GM11168 (cell line): ENCODE results near the gene SOX6.

Experiments
- in situ Hi-C: fragments of 300-500 bp; cut with MboI; formaldehyde crosslinking; loops from one replicate; pipeline ENCODE4 v1.12.0; 2022; ENCODE audit warnings: low sequenced_read_pairs; ENCODE audit not compliant: unreplicated experiment

Gene SOX6

GRCh38 chr11:16280256-16280682 lies 76.1 kb downstream of the SOX6 start:
- in situ Hi-C loops: no loop called here

DNA sequence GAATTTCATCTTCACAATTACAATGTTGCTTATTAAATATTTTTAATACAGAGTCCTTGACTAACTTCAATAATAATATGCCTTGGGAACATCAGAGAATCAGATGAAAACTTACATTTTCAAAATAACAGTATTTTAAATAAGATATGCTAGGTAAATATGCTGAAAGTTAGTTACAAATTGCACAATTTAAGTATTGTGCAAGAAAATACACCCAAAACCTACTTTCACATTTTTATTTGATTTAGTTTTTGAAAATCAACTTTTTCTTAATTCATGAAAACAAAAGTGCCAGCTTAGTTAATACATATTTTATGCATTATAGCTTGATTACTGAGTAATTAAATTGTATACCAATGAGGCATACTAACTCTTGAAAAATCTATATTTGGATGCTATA lies 76.8 kb downstream of the SOX6 start:
- in situ Hi-C loops: no loop called here

GRCh38 chr11:16278979-16279378 lies 77.4 kb downstream of the SOX6 start:
- in situ Hi-C loops: no loop called here

DNA sequence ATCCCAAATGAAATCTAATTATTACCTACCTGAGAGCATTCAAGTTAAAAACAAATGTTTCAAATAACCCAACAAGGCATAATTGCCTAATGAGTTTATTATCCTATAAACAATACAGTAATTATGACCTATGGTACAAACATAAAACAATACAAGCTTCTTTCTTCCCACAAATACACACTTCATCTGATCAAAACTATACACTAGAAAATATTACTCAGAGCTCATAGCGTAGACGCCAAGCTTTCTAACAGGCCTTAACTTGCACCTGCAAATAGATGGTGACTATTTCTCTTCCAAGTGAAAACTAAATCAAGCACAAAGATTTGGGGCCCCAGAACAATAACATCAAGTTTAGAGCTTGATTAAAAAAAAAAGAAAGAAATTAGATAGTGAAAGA lies 78.1 kb downstream of the SOX6 start:
- in situ Hi-C loops: no loop called here

DNA sequence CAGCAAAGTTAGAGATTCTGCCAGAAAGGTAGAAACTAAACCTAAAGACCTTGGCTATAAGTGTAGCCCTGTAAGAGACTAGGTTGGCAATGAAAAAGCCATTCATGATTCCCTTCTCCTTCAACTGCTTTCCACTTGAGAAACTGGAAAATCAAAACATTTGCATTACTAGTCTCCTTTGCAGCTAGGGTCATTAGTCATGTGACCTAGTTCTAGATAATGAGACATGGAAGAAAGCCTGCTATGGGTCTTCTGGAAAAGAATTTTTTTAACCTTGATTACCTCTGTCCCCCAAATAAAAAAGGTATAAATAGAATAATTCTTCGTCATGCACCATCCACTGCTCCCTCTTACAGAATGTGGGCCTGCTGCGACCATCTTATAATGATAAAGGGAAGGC lies 80.1 kb downstream of the SOX6 start:
- in situ Hi-C loops: no loop called here

DNA sequence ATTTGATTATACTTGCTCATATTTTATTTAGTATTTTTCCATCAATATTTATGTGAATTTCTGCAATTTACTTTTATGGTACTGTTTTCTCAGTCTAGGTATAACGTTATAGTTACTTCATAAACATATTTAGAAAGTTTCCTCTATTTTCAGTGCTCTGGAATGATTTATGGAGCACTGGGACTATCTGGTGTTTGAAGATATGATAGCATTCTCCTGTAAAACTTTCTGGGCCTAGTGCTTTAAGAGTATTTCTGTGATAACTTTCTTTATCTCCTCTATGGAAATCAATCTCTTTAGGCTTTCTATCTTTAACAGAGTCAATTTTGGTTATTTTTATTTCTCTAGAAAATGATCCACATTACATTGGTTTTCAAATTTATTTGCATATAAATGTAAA lies 85.1 kb downstream of the SOX6 start:
- in situ Hi-C loops: no loop called here

GRCh38 chr11:16266021-16266420 lies 90.3 kb downstream of the SOX6 start:
- in situ Hi-C loops: no loop called here

DNA sequence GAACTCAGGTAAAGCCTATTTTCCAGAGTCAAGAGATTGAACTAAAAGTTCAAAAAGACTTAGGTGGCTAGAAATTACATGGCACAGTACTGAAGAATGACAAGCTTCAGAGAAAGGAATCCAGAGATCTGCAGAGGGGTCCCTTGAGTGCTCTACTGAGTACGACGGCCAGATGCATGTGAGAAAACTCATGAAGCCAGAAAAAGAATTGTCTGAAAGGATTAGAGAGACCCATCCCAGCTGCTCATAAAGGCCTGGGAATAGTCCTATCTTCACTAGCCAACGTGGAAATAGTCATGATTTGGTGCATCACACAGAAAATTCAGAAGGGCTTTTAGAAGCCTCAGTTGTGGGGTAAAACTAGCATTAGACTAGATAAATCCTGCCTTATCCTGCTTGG lies 91.3 kb downstream of the SOX6 start:
- in situ Hi-C loops: no loop called here

GRCh38 chr11:16262645-16262955 lies 93.7 kb downstream of the SOX6 start:
- in situ Hi-C loops: no loop called here

GRCh38 chr11:16261836-16262644 lies 94.3 kb downstream of the SOX6 start:
- in situ Hi-C loops: no loop called here

DNA sequence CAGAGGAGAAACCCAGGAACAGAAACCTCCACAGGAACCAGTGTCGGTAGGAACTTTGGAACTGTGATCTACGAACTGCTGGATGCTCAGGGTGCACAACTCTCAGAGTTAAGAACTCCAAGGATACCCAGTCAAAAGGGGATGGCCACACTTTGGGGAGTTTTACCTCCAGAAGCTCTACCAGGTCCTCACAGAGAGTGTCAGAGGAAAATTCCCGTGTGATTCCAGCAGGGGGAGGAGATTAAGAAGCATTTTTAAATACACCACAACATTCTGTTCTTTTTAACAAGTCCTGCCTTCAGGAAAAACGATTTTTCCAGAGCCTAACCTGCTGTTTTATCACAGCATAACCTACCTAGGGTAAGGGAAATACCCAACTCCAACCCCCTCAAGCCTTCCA lies 104.0 kb downstream of the SOX6 start:
- in situ Hi-C loops: no loop called here

- in situ Hi-C loops: no loop called here
These were observed 108.1 kb downstream of the SOX6 start for GRCh38 chr11:16248248-16248647.

- in situ Hi-C loops: no loop called here
These were observed 113.5 kb downstream of the SOX6 start for GRCh38 chr11:16242806-16243205.

DNA sequence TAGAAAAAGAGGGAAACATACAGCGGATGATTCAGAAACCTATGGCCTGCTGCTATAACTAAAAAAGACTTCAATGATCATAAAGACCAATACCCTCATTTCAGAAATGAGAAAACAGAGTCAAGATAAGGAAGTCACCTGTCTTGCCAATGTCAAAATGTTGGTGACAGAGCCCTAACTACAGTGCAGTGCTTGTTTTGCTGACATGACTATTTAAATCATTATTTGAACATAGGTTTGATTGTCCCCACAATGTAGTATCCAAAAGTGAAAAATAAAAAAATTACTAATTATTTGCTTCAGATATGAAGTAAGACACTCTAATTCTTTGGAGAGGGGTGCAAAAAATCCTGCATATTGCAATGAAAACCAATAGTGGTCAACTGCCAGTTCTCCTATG lies 115.7 kb downstream of the SOX6 start:
- in situ Hi-C loops: no loop called here

DNA sequence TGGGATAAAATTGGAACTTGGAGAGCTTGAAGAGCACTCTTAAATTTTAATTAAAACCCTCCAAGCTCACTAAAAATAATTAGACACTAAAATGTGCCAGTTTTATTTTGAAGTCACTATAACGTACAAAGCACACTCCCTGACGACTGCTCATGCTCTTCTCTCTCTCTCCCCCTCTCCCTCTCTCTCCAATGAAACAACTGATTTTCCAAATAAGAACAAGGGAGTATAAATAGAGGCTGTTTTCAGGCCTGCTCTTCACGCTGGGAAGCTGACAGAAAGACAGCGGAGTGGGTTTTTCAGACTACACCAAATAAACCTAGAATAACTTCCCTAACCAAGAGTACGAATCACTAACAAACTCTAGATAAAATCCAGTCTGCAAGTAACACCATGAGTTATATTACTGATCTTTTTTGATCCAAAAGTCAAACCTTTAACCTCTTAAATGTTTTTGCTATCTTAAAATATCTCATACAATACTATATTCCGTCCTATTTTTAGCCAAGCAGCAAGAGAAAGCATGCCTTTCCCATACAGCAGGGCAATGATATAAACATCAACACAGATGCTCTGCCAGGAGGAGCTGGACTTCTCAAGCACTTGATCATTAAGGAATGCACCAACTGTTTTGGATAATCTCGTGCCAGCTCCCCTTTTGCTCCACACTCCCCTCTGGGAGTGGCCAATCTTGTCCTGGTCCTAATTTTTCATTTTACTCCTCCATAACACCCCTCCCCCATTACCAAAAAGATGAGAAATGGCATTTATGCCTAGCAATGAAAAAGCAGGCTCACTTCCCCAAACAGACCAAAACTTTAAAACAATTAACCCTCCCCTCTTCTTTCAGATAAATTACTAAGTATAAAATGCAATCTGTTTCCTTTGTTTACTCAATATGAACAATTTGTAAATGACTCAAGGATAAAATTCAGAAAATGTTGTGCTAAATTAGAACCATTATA lies 116.9 kb downstream of the SOX6 start:
- in situ Hi-C loops: no loop called here

GRCh38 chr11:16226245-16226644 lies 130.1 kb downstream of the SOX6 start:
- in situ Hi-C loops: no loop called here

DNA sequence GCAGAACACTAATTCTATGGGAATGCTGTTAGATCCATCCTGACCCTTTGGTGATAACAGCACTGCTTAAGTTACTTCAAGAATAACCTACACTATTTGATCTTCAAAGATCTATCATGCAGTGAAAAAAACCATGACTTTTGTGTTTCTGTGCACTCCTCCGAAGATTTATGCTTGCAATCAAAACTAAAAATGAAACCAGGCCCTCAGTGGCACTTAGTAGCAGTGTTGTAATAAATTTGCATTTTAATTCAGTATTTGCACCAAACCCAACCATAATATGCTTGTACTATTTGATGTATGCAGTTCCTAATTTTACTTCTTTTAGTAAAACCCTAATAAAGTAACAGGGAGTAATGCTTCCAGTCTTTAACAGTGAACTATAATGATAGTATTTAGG lies 130.7 kb downstream of the SOX6 start:
- in situ Hi-C loops: no loop called here

DNA sequence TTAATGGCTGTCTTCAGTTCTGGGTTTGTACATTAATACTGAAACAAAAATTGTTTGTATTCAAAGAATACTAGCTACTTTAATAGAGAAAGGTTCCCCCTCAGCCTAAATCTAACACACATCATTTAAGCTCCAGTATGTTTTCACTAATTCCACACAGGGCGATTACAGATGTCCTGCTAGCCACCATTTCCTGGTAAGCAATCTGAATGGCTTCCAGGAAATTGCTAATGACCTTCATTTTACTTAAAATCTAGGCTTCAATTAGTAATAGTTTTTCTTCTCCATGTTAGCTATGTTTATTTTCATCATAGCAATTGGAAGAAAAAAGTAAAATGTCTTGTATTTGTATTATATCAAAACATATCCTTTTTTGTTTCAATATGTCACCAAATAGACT lies 132.8 kb downstream of the SOX6 start:
- in situ Hi-C loops: no loop called here

DNA sequence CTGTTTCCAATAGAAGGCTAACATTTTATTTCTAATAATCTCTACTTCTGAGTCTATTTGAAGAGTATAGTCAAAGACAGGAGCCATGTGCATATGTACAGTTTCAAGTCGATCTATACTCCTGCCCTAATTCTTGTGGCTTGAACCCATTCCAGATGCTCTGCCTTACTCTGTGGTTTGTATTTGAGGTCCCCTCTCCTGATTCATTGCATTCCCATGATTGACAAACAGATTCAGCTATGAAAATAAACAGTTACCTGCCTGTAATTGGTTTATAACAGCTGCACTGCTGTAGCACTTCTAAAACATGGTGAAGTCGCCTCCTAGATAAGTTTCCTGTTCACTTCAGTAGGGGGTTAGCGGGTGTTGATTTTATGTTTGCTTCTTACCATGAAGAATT lies 138.7 kb downstream of the SOX6 start:
- in situ Hi-C loops: no loop called here

GRCh38 chr11:16216831-16217230 lies 139.5 kb downstream of the SOX6 start:
- in situ Hi-C loops: no loop called here

DNA sequence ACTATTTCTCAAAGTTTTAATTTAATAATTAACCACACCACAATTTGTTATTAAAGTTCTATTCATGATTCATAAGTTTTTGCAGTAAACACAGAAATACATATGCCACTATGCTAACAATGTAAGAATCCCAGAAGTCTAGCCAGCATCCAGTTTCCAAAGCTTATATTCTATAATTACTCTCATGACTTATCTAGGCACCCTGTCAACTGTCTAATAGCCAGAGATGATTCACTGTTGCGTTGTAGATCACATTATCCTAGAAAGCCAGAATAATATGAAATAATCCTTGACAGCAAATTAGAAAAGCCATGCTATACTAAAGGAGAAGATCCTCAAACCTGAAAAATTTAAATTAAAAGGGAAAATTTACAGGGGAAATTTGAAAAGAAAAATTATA lies 141.0 kb downstream of the SOX6 start:
- in situ Hi-C loops: no loop called here

DNA sequence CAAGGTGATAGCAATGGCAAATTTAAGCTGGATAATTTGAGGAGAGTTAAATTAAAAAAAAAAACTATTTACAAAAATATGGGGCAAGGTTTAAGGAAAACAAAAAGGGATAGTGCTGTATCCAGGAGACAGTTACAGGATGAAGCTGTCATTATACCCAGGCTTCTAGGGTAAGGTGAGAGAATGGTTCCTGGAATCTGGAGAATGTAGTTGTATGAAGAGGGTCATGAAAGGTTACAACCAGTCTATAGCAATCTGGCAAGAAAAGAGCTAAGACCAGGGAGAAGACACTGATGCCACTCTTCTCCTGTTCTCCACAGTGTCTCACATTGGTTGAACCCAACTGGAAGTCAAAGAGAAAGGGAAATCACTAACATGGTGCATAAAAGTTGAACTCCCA lies 144.9 kb downstream of the SOX6 start:
- in situ Hi-C loops: no loop called here
